Superior temporal gyrus (tissue), 1 donor: ENCODE measurements around the gene GLT1D1.
A peak's percentile ranks its signal among the peaks of the same experiment; 100 is the strongest.

Experiments used
- DNase-seq: peaks from one replicate; pipeline ENCODE4 v3.0.0-alpha.2; 2016; ENCODE audit errors: extremely low spot score

GLT1D1 gene

GRCh38 chr12:128966203-128966810 lies 113.0 kb downstream of the GLT1D1 start:
- no peak for DNase-seq

GRCh38 chr12:128968668-128969067 lies 115.4 kb downstream of the GLT1D1 start:
- no peak for DNase-seq

- DNase-seq, result peak; percentile 52
Observed at GRCh38 chr12:128969480-128970055, 116.3 kb downstream of the GLT1D1 start.

GRCh38 chr12:128970110-128970509 lies 116.8 kb downstream of the GLT1D1 start:
- no peak for DNase-seq

GRCh38 chr12:128970941-128971340 lies 117.7 kb downstream of the GLT1D1 start:
- DNase-seq, result no peak

GRCh38 chr12:128971802-128972201 lies 118.5 kb downstream of the GLT1D1 start:
- no peak for DNase-seq

- DNase-seq, result no peak
Observed at GRCh38 chr12:128973883-128974681, 120.8 kb downstream of the GLT1D1 start.

GRCh38 chr12:128974881-128975280 lies 121.6 kb downstream of the GLT1D1 start:
- no peak for DNase-seq

GRCh38 chr12:128976120-128976738 lies 123.0 kb downstream of the GLT1D1 start:
- peak; percentile 39 for DNase-seq

- DNase-seq, result no peak
Observed at GRCh38 chr12:128977441-128977840, 124.2 kb downstream of the GLT1D1 start.

- no peak for DNase-seq
Observed at GRCh38 chr12:128978067-128978466, 124.8 kb downstream of the GLT1D1 start.

GRCh38 chr12:128980623-128981022 lies 127.3 kb downstream of the GLT1D1 start:
- DNase-seq, result no peak

- DNase-seq, result no peak
Observed at GRCh38 chr12:128981971-128982533, 128.8 kb downstream of the GLT1D1 start.

- no peak for DNase-seq
Observed at GRCh38 chr12:128982933-128983332, 129.7 kb downstream of the GLT1D1 start.

- no peak for DNase-seq
Observed at GRCh38 chr12:128983371-128983770, 130.1 kb downstream of the GLT1D1 start.

GRCh38 chr12:128986957-128987356 lies 133.7 kb downstream of the GLT1D1 start:
- DNase-seq, result no peak

GRCh38 chr12:128989287-128989686 lies 136.0 kb downstream of the GLT1D1 start:
- no peak for DNase-seq

GRCh38 chr12:128991716-128992115 lies 138.4 kb downstream of the GLT1D1 start:
- DNase-seq, result no peak

- DNase-seq, result no peak
Observed at GRCh38 chr12:128992116-128992515, 138.8 kb downstream of the GLT1D1 start.

GRCh38 chr12:128992550-128992949 lies 139.3 kb downstream of the GLT1D1 start:
- no peak for DNase-seq

GRCh38 chr12:128994856-128995255 lies 141.6 kb downstream of the GLT1D1 start:
- DNase-seq, result no peak

GRCh38 chr12:128995619-128996018 lies 142.3 kb downstream of the GLT1D1 start:
- no peak for DNase-seq
